K562 (cell line): ENCODE measurements around the gene AP2S1. TPM values are rescaled to one million over a fixed set of nuclear protein-coding genes. Genes with fewer than 3 reads are reported as not detected.
A peak's percentile ranks its signal among the peaks of the same experiment; 100 is the strongest.

ENCODE experiments used
- CBFA2T3 ChIP-seq: fragments of 450-650 bp; IDR thresholded peaks from 2 replicates; pipeline ENCODE4 v1.6.1; 2017
- CBX1 ChIP-seq: sonication (generic); IDR thresholded peaks from 2 replicates; pipeline ENCODE4 v1.6.1; 2016; ENCODE audit warnings: antibody characterized with exemption, low read depth, mild to moderate bottlenecking
- CTBP1 ChIP-seq: fragments of 450-650 bp; IDR thresholded peaks from 2 replicates; pipeline ENCODE4 v1.6.1; 2016; ENCODE audit warnings: borderline replicate concordance
- HDAC2 ChIP-seq: fragments of 450-650 bp; IDR thresholded peaks from 2 replicates; pipeline ENCODE4 v1.6.1; 2016; ENCODE audit warnings: mild to moderate bottlenecking
- KLF10 ChIP-seq: fragments of 250-450 bp; sonication (Bioruptor Pico); IDR thresholded peaks from 2 replicates; pipeline ENCODE4 v1.6.1; 2021; ENCODE audit warnings: matching md5 sums
- POLR2A ChIP-seq: fragments of 450-650 bp; conservative IDR thresholded peaks from 2 replicates; pipeline ENCODE4 v1.6.1; 2016
- RAD51 ChIP-seq: fragments of 450-650 bp; IDR thresholded peaks from 2 replicates; pipeline ENCODE4 v1.7.1; 2016; ENCODE audit warnings: low read depth, mild to moderate bottlenecking, borderline replicate concordance
- RUNX1 ChIP-seq: sonication (generic); IDR thresholded peaks from 2 replicates; pipeline ENCODE4 v1.6.1; 2016; ENCODE audit warnings: antibody characterized with exemption, low read depth
- SFPQ ChIP-seq: fragments of 200-400 bp; formaldehyde crosslinking; IDR thresholded peaks from 2 replicates; pipeline ENCODE4 v1.6.1; 2017; ENCODE audit warnings: mild to moderate bottlenecking, low read depth, low read length, moderate library complexity
- STAT6 ChIP-seq: sonication (generic); formaldehyde crosslinking; IDR thresholded peaks from 2 replicates; pipeline ENCODE4 v1.8.1; 2023; ENCODE audit warnings: mild to moderate bottlenecking, missing genetic modification reagents
- TCF3 ChIP-seq: sonication (generic); formaldehyde crosslinking; IDR thresholded peaks from 2 replicates; pipeline ENCODE4 v1.4.0; 2020; ENCODE audit warnings: mild to moderate bottlenecking, missing genetic modification reagents
- U2AF2 ChIP-seq: fragments of 200-400 bp; formaldehyde crosslinking; optimal IDR thresholded peaks from 2 replicates; pipeline ENCODE3; 2017; ENCODE audit warnings: low read depth, mild to moderate bottlenecking, low read length
- ZBTB26 ChIP-seq: fragments of 450-650 bp; formaldehyde crosslinking; IDR thresholded peaks from 2 replicates; pipeline ENCODE4 v1.4.0; 2022; ENCODE audit warnings: missing genetic modification characterization
- ZBTB49 ChIP-seq: sonication (generic); formaldehyde crosslinking; IDR thresholded peaks from 2 replicates; pipeline ENCODE4 v1.8.0; 2022; ENCODE audit warnings: missing genetic modification reagents, mild to moderate bottlenecking, borderline replicate concordance
- ZFP36 ChIP-seq: fragments of 150-350 bp; IDR thresholded peaks from 2 replicates; pipeline ENCODE4 v1.6.1; 2018; ENCODE audit warnings: low read length, low read depth; ENCODE audit not compliant: partially characterized antibody
- ZFPM2 ChIP-seq: fragments of 250-450 bp; sonication (Bioruptor Pico); IDR thresholded peaks from 2 replicates; pipeline ENCODE4 v1.5.1; 2022; ENCODE audit warnings: mild to moderate bottlenecking
- ZNF121 ChIP-seq: sonication (generic); formaldehyde crosslinking; conservative IDR thresholded peaks from 2 replicates; pipeline ENCODE4 v1.8.0; 2022; ENCODE audit warnings: missing genetic modification reagents
- ZNF143 ChIP-seq: sonication (generic); formaldehyde crosslinking; IDR thresholded peaks from 2 replicates; pipeline ENCODE4 v1.9.0; 2022; ENCODE audit warnings: mild to moderate bottlenecking, missing genetic modification reagents
- ZNF197 ChIP-seq: fragments of 200-800 bp; sonication (Bioruptor generic); IDR thresholded peaks from 2 replicates; pipeline ENCODE4 v1.6.1; 2016; ENCODE audit warnings: low read depth, missing genetic modification characterization, missing compliant biosample characterization
- ZNF316 ChIP-seq: fragments of 450-650 bp; IDR thresholded peaks from 2 replicates; pipeline ENCODE4 v1.6.1; 2016
- ZNF76 ChIP-seq: fragments of 250-450 bp; sonication (Bioruptor Pico); IDR thresholded peaks from 2 replicates; pipeline ENCODE4 v1.4.0; 2020; ENCODE audit warnings: mild to moderate bottlenecking, moderate library complexity, borderline replicate concordance
- polyA plus RNA-seq, 8 experiments: library from polyadenylated mRNA; depleted of rRNA in 4 of 8; stranded (reverse) in 5 of 8; unstranded in 3 of 8; fragments of >200 nt; fragmentation: Nextera tagmentation in 2 of 8; fragmentation: Illumina TruSeq in 1 of 8; extraction: Ambion mirVana in 2 of 8; extraction: Trizol in 1 of 8; gene quantifications; 2 replicates each; pipeline versions ENCODE4 v1.2.1 to v1.2.3, GENCODE V29; 2011 to 2014; ENCODE audit warnings: inconsistent platforms in 1 of 8, missing spikeins in 1 of 8
- total RNA-seq, 7 experiments: library from RNA; depleted of rRNA in 6 of 7; stranded (reverse); fragments of >200 nt in 6 of 7; fragmentation: Illumina TruSeq in 2 of 7; extraction: Trizol in 2 of 7; gene quantifications; 2 replicates each; pipeline versions ENCODE4 v1.2.1 to v1.2.3, GENCODE V29; 2011 to 2021; ENCODE audit warnings: low replicate concordance in 1 of 7

The AP2S1 gene
- total and polyA plus RNA-seq, 9 of the 15 experiments (the other 6 are each of a cell fraction or from before 2014, with no cell fraction given): 32.4 to 294 (median 136) TPM

- no peak for TF ChIP-seq SFPQ
- peak; percentile 95 for TF ChIP-seq POLR2A
- TF ChIP-seq ZFPM2 (CRISPR knock-in tag): peak; percentile 72; the same call in 1 of the 2 replicates
- TF ChIP-seq ZBTB26 (CRISPR knock-in tag): 0 out of 2 replicates have a peak, but pooled peaks have one; percentile 12
- TF ChIP-seq ZNF197 (CRISPR knock-in tag): 0 out of 2 replicates have a peak, but pooled peaks have one; percentile 24
- TF ChIP-seq CBFA2T3: peak; percentile 11; the same call in 1 of the 2 replicates
- 0 out of 2 replicates have a peak, but pooled peaks have one; percentile 61 for TF ChIP-seq ZNF76 (CRISPR knock-in tag)
- TF ChIP-seq ZBTB49: peak; percentile 44; the same call in 1 of the 2 replicates
- TF ChIP-seq KLF10: no peak; the same call in 1 of the 2 replicates
- peak; percentile 27; the same call in 1 of the 2 replicates for TF ChIP-seq TCF3 (CRISPR knock-in tag)
- TF ChIP-seq ZNF316: no peak
- TF ChIP-seq ZFP36: no peak
- TF ChIP-seq CTBP1: peak; percentile 99
- TF ChIP-seq HDAC2: no peak; the same call in 1 of the 2 replicates
- TF ChIP-seq ZNF121: 0 out of 2 replicates have a peak, but pooled peaks have one; percentile 15
- peak; percentile 61; the same call in 1 of the 2 replicates for TF ChIP-seq ZNF143 (CRISPR knock-in tag)
- no peak for TF ChIP-seq RUNX1
- no peak for TF ChIP-seq U2AF2
- 0 out of 2 replicates have a peak, but pooled peaks have one; percentile 21 for TF ChIP-seq RAD51
- no peak for TF ChIP-seq STAT6 (CRISPR knock-in tag)
- peak; percentile 74; the same call in 1 of the 2 replicates for TF ChIP-seq CBX1
Measured at GRCh38 chr19:46860125-46860845, 9.6 kb upstream of the AP2S1 start (continued).
